ENCODE measurements around the gene NRG3.

Gene NRG3

DNA sequence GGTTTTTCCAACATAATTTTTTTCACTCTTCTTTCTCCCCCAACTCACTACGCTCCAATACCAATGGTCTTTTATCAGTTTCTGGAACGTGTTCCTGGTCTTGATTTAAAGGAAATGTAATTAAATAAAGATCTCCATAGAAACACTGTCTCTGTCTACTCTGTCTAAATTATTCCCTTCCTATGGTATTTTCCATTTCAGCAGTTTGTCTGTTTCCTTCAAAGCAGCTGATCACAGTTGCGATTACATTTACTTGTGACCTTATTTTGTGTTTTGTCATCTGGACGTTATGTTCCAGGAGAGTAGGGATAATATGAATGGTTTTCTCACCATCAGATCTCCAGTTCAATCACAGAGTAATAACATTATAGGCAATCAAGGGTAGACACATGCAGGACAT is 359.2 kb downstream of the NRG3 start:
- DNase-seq = no peak

DNA sequence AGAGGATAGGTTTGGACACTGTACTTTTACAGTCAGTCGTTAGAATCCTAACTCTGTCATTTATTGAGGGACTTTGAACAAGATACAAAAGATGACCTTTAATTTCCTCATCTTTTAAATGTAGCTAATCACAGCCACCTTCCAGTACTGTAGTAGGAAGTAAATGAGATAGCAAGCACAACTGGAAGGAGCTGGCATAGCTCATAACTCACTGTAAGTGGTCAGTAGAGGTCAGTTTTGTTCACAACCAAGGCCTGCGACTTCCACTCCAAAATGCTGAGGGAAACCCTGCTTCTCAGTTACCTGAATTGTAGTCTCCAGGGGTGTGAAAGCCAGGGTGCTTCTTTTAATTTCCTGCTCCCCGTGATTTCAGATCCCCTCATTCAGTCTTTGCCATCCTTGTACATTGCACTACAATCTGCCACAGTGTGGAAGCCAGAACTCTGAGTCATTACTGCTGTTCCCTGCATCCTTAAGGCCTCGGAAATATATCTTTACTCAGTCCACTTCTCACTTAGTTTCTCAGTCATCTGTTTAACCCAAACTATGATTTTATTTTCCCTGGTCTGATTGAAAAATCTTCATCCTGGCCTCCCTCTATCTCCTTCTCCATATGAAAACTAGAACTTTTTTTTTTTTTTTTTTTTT is 361.2 kb downstream of the NRG3 start:
- DNase-seq = no peak

DNA sequence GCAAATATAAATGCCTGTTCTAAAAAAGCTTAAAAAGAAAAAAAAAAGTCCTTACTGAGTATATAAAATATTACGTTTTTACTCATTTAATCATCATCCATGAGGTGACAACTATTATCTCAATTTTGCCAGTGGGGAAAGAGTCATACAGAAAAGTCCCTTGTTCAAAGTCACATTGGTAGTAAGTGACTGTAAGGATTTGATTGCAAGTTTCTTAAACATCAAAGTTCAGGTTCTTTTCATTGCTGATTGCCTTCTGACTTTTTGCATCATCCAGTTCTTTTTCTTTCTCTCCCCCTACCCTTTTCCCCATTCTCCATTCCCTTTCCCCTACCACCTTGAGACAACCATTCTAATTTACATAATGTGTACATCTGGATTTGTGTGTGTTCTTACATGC is 363.3 kb downstream of the NRG3 start:
- DNase-seq = no peak

DNA sequence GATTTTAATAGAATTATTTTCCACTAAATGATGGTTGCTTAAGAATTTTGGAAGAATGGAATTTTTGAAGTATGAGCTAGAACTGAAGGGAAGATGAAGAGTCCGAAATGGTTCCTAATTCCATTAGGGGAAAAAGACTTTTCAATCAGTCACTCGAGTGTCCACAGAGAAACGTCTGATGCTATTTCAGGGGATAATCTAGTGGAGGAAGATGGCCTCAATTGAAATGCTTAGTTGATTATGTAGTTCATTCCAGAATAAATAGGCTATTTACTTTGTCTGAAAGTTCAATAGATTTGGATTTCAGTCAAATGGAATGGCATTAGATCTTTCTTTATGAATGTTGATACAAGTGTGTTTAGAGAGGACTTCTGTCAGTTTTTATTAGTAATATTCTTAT is 365.4 kb downstream of the NRG3 start:
- no peak for DNase-seq

DNA sequence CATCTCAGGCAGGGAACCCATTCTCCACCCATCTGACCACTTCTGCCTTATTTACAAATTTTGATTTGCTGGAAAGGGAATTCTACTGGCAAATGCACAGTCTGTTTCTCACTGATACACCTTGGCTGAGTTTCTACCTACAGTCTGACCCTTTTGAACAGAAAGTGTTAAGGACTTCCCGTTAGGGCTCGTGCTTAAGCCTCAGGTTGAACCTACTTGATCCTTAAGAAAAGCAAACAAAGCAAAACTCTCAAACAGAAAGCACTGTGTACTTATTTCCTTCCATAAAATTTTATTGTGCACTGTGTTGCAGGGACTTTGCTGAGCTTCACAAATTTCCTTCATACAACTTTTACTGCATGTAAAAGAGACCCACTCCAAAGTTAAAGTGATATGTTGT is 367.8 kb downstream of the NRG3 start:
- no peak for DNase-seq

DNA sequence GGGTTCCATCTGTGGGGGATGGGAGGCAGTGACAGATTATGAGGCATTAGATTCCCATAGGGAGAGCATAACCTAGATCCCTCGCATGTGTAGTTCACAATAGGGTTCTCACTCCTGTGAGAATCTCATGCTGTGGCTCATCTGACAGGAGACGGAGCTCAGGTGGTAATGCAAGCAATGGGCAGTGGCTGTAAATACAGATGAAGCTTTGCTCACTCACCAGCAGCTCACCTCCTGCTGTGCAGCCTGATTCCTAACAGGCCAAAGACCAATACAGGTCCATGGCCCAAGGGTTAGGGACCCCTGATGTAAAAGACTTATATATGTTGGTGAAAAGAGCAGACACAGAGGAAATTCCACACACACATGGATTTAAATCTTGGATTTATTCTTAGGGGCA is 370.2 kb downstream of the NRG3 start:
- no peak for DNase-seq

DNA sequence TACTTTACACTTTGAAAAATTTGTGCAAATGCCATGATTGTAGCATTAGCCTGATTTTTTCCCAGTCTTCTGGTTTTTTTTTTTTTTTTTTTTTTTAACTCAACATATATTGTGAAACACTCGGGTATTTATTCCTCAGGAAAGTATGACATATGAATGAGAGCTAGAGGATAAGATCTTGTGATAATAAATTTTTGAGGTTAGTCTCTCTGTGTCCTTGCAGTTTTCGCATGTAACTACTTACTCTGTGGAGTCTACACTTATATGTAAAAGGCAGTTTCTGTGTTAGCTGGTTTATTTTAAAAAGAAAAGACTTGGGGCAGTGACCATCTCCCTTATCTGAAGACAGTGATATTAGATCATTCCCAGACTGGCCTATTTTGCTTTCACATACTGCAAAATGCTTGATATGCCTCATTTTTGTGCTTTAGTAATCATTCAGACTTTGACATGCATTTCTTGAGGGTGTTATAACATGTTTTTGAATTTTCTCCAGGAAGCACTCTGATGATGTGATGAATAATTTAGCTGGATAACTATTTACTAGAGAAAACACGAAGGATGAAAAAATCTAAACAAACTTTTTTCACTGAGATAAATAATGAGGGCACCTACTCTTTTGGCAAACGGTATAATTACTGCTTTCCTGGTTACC is 371.0 kb downstream of the NRG3 start:
- DNase-seq = no peak

DNA sequence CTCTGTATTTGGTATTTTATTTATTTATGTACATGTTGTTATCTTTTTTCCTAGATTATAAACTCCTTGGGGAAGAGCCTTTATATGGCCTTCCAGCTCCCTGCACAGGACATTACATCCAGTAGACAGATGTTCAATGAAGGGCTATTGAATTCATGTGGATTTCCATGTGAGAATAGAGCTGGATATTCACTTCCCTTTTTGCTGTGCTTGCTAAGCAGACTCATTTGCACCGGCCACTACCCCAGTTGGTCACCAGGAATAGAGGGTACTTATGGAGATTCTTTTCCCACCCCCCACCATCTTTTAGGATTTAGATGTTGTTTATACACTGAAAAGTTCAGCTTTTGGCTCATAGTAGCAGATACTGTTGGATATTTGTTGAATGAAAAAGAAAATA is 374.1 kb downstream of the NRG3 start:
- no peak for DNase-seq

DNA sequence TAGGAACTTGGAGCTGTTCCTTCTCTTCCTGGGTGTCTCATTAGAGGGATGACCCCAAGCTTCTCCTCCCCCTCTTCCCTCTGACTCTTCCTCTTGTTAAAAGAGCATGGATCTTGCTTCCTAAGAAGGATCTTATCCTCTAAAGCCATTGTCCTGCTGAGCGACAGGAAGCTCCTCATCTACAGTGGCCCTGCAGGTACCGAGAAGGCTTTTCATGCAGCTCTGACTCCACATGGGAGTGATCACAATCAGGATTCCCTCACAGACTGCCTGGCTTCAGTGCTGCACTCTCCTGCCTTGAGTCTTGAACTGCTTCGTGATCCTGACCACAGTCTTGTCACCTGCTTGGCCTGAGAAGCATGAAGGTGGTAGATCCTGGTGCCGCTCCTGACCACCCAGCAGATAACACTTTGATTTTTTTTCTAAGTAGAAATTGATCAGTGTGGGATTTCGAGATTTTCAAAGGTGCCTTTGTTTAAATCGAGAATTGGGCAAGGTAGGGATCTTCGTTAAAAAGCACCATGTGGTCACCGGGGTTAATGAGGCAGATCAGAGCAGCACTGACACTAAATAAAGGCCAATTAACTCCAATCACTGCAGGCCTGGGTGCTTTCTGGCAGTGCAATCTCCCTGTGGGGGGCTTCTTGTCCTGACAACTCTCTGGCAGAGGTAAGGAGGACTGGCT is 376.4 kb downstream of the NRG3 start:
- no peak for DNase-seq

DNA sequence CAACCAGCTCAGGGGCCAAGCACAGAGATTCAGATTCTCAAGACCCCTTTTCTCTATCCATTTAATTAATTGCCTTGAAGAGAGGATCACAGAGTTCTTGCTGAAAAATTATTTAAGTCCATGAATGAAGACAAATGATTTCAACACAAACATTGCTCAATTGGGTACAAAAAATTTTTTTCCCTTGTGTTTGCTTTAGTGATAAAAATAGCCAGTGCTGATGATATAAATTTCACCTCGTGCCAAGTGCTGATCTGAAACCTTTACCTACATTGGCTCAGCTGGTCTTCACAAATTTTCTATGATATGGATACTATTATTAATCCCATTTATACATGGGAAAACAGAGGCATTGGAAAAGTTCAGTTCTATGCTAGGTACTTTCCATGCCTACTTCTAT is 377.1 kb downstream of the NRG3 start:
- DNase-seq = no peak

DNA sequence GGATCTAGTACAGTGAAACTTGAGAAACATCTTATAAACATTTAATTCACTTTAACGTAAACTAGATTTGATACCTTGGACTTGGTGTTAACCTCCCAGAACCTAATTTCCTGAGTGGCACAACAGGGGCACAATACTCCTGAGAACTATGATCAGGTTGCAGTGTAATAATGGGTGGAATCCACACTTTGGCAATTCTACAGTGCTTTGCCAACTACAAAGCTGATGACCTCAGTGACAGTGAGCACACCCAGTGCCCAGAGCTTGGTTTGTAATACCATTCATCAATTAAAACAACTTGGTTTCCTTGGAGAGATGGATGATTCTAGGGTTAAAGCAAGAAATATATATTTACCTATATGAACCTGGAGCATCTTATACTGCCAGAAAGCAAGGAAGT is 379.2 kb downstream of the NRG3 start:
- DNase-seq = no peak

DNA sequence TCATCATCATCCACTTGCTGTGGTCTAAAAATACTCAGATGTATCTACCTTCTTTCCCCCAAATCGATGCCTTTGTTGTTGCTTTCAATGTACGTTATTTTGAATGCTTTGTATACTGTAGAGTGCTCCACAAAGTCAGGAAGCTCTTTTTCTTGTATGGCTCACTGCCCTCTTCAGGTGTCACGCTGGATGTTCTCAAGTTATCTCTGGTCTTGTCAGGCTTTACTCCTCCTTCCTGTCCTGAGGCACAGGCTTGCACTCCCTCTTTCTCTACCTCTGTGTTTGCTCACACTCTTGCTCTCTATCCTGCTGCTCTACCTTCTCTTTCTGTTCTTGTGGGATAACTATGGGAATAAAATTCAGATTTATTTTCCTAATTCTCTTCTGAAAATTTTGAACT is 381.3 kb downstream of the NRG3 start:
- DNase-seq = no peak

DNA sequence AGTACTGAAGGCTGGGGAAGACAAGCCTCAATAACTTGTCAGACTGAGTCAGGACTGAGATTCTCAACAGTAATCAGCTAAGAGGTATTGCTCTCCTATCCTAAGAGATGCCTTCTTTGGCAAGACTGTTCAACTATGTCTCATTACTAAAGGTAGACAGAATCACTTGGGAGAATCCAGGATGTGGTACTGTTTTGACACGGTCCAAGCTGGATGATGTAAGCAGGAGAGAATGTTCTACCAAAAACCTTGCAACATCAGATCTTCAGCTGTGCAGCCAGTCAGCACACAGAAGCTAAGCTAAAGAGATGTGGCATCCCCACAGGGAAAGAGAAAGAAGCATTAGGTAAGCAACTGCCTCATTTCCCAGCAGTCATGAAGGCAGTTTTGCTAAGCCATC is 391.4 kb downstream of the NRG3 start:
- no peak for DNase-seq

DNA sequence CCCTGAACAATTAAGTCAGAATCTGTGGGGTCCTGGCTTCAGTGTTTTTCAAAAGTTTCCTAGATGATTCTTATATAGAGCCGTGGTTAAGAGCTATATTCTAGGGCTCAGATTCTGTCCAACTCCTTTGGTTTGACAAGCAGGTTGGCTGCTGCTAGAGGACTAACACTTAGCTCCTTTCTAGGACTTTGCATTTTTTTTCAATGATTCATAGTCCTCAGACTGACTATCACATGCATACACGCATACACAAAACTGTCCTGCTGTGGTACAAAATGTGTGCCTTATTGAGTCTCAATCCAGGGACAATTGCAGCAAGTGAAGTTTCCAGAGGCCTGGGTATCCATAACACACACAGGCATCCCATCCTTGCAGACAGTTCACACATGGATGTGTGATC is 392.0 kb downstream of the NRG3 start:
- DNase-seq = no peak

DNA sequence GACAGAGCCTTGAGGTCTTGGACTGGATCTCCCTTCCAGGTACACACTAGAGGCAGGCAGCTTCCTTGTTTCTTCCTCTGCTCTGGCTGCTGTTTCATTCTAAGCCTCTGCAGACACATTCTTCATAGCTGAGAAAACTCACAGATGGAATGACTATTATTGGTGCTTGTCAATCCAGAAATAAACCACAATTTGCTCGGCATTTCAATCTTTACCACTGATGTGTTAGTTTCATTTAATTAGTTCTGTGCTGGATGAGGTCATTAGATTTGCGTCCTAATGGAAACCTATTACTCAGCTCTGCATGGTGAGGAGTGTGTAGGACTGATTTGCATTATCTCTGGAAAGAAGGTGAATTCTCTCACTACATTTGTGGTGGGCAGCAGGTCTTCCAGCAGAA is 392.5 kb downstream of the NRG3 start:
- no peak for DNase-seq

DNA sequence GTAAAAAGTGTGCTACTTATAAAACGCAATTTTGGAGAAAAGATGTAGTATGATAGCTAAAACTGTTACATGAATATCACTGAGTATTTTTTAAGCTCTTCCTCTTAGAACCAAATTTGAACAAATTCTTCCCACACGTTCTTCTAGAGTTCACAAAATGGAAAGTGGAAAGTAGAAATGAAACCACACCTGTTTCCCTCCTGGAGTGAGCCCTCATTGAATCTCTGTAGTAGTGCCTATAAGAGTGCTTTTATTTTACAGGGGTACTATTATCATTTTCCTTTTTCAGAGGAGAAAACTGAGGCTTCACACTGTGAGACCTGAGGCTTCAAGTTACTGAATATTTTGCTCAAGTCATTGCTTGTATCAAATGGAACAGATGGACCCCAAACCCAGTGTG is 393.0 kb downstream of the NRG3 start:
- DNase-seq = no peak

DNA sequence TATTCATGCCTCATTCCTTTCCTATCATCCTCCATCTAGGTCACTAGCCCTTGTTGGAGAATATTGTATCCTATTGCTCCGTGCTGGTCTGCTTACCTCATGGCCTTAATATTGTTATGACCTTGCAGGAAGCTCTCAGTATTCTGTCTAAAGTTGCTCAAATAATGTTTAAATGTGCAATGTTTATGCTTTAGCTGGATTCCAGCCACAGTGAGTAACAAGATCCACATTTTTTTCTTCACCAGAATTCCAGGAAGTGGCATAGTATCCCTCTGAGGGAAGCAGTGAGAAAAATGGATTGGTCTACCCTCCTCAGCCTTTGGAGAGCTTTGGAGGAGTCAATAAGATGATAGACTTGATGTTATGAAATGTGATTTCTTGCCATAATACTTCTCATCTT is 402.6 kb downstream of the NRG3 start:
- DNase-seq = no peak

DNA sequence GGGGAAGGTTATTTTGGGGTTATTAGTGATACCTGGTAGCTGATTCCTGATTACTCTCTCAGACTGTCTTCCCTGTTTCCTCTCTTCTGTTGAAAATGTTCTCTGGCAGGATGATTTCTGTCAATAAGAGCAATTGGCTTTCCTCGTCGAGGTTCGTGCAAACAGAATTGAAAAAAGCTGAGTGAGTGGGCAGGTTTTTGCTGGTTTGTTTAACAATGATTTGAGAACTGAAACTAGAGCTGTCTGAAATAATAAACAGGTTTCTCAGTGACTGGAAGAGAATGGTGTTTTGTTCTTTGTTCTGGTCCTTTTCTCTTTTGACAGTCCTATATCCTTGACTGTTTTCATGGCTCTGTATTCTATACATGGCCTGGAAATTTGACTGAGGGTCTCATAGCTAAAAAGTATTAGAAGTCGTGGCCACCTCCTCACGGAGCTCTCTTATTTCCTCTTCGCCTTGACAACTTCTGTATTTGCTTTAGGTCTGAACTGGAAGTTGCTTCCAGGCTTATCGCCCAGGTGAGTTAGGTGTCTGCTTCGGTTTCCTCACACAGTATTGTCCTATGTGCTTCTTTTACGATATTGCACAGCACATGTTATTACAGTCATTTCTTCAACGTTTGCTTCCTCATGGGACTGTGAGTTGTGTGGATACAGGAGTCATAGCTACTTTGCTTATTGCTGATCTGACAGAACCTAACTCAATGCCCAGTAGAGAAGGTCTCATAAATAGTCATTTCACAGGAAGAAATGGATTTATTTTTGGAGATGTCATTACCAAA is 403.6 kb downstream of the NRG3 start:
- DNase-seq = no peak

DNA sequence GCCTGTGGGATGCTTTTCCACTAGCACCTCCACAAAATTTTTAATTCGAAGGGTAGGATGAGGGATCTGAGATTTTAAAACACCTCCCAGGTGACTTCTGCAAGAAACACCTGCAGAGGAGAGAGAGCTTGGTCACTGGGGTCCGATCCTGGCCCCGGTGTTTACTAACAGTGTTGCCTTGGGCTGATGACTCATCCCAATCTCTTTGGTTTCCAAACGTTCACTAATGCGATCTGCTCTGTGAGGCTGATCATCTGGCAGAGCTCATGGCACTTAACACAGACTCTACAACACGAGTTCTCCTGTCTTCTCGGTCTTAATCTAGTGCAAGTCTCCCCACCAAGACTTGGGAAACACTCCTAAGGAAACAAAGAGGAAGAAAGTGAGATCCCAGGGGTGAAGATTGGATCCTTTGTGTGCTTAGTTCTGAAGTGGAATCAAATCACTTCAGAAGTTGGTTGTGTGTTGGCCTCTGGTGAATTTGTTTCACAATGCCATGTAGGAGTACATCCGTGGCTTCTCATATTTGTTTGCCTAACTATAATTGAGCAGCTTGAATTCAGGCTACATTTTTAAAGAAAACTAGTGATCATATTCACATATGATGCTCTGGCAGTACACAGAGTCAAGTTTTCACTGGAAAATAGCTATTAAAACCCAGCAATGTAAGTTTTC is 407.9 kb downstream of the NRG3 start:
- no peak for DNase-seq

DNA sequence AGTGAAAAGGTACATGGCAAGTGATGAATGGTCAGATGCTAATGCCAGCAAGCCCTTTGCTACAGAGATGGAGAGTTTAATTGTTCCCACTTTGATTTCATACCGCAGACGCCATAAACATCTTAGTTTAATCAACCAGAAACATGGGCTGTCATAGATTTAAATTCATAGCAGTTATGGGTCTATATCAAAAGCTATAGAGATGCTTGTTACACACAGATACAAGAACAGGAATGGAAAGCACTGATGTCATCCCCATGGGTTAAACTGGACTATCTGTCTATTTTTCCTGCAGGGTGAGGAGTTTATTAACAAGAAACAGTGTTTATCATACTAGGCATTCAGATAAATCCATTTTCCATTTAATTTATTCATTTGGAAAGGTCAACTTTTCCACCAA is 409.2 kb downstream of the NRG3 start:
- no peak for DNase-seq

DNA sequence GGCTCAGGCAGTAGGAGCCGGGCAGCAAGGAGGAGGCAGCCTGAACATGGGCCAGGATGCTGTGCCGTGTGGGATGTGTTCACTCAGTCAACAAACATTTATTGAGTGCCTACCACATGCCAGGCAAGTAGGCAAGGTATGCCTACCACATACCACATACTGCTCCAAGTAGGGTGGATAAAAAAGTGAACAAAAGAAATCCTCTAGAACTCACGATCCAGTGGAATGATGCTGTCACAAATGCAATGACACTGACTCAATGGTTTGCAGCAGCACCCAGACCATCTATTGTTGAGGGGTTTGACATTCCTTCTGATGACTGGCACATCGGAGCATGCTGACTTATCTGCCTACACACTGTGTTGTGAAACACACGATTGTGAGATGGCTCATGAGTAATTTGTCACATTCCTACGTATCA is 413.5 kb downstream of the NRG3 start:
- DNase-seq = no peak

DNA sequence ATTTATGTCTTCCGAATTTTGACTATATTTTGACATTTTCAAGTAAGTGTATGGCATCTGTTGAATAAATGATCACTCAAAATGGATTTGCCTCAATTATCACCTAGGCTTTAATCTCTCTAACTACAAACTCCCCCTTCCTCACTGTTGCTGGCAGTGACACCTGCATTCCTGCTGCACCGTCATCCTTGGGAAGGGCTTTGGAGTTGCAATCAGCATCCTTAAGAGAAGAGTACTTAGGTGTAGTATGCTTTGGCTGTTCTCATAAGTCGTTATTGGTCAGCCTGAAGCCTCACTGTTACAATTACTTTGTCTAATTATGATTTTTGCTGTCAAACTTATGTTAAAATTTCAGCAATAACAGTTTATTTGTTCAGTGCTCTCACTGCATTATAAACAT is 415.0 kb downstream of the NRG3 start:
- DNase-seq = no peak

DNA sequence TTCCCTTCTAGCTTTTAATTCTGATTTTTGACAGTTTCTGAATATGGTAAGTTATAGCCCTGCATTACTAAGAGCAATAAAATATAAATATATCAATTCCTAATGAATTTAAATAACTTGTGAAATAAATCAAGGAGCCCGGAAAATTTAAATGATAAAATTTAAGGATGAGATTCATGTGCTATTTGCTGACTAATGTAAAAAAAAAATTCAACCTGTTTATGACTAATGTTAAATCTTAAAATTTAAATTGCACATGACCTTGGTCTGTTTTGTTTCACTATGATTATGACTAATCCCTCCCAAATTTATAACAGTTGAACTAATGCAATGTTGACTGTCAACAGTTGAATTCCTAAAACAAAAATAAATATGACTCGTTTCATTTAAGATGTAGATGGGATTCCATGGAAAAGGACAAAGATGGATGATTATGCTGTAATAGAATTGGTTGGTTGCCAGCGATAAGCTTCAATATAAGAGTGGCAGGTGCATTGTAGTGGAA is 419.9 kb downstream of the NRG3 start:
- DNase-seq = no peak
